A673 (cell line): ENCODE measurements around the gene HSF2. TPM values are rescaled to one million over a fixed set of nuclear protein-coding genes. Genes with fewer than 3 reads are reported as not detected.
A peak's percentile ranks its signal among the peaks of the same experiment; 100 is the strongest.

Experiments used
- BruUV-seq: library from RNA; stranded (reverse); fragments of 400-500 nt; replicated peaks from 2 replicates; lab custom pipeline; 2021; lab: Mats Ljungman, UMichigan
- CTCF ChIA-PET: fragments of 300-600 bp; sonication (Branson Sonifier 250); formaldehyde crosslinking; loops from one replicate; lab custom pipeline; 2022; ENCODE audit warnings: antibody characterized with exemption; lab: Charles Lee
- POLR2A ChIA-PET: fragments of 300-600 bp; sonication (Branson Sonifier 250); formaldehyde crosslinking; loops from one replicate; lab custom pipeline; 2022; ENCODE audit warnings: antibody characterized with exemption; ENCODE audit not compliant: low non-redundant PET; lab: Charles Lee
- DNase-seq: peaks from one replicate; pipeline ENCODE4 v3.0.0-alpha.2; 2015; ENCODE audit warnings: low spot score
- H3K27ac ChIP-seq: fragments of 200-600 bp; sonication (generic); 2 replicates; pipeline ENCODE4 v1.5.1; 2016; ENCODE audit warnings: mixed run types, low read depth, mild to moderate bottlenecking, mixed read lengths, antibody characterized with exemption, low read length; ENCODE audit not compliant: poor library complexity, severe bottlenecking
- H3K27me3 ChIP-seq: fragments of 200-600 bp; sonication (generic); replicated peaks from 2 replicates; pipeline ENCODE4 v1.6.1; 2017; ENCODE audit warnings: mixed run types, low read depth, mild to moderate bottlenecking, mixed read lengths, antibody characterized with exemption, low read length; ENCODE audit not compliant: insufficient read depth, poor library complexity
- H3K36me3 ChIP-seq: fragments of 200-600 bp; sonication (generic); 2 replicates; pipeline ENCODE4 v1.6.1; 2016; ENCODE audit warnings: mixed run types, mild to moderate bottlenecking, mixed read lengths, antibody characterized with exemption, low read length; ENCODE audit not compliant: insufficient read depth, poor library complexity, severe bottlenecking
- H3K4me1 ChIP-seq: fragments of 200-600 bp; sonication (generic); 2 replicates; pipeline ENCODE4 v1.6.1; 2017; ENCODE audit warnings: mixed run types, mild to moderate bottlenecking, mixed read lengths, antibody characterized with exemption, low read length; ENCODE audit not compliant: insufficient read depth, poor library complexity, severe bottlenecking
- H3K4me3 ChIP-seq: fragments of 200-600 bp; sonication (generic); 2 replicates; pipeline ENCODE4 v1.5.1; 2016; ENCODE audit warnings: low read depth, mixed run types, mild to moderate bottlenecking, mixed read lengths, low read length; ENCODE audit not compliant: poor library complexity, severe bottlenecking
- H3K9me3 ChIP-seq: fragments of 200-600 bp; sonication (generic); 2 replicates; pipeline ENCODE4 v1.6.1; 2016; ENCODE audit warnings: mixed run types, low read depth, mild to moderate bottlenecking, mixed read lengths, antibody characterized with exemption, low read length; ENCODE audit not compliant: poor library complexity, severe bottlenecking
- CTCF ChIP-seq: fragments of 300-800, 200-600 bp; sonication (generic); conservative IDR thresholded peaks from 2 replicates; pipeline ENCODE4 v1.5.1; 2017; ENCODE audit warnings: low read depth, mild to moderate bottlenecking, antibody characterized with exemption, low read length, moderate library complexity, mixed read lengths
- EZH2 ChIP-seq: fragments of 200-600 bp; sonication (generic); IDR thresholded peaks from 2 replicates; pipeline ENCODE4 v1.6.1; 2017; ENCODE audit warnings: borderline replicate concordance, low read depth, mild to moderate bottlenecking, mixed read lengths, antibody characterized with exemption, low read length; ENCODE audit not compliant: poor library complexity, severe bottlenecking
- intact Hi-C: fragments of 100-400 bp; cut with micrococcal nuclease; formaldehyde crosslinking; loops from one replicate; pipeline ENCODE4 v1.10.0; 2022; ENCODE audit not compliant: unreplicated experiment
- total RNA-seq: library from RNA; stranded (reverse); gene quantifications from 2 replicates; pipeline ENCODE4 v1.2.3, GENCODE V29; 2021

Gene HSF2
- total RNA-seq, 1 experiment from 2014 or later = 27.5 TPM

- no TSS peak for BruUV-seq
- CTCF ChIA-PET = no interaction called here
- Histone ChIP-seq H3K4me1 (peaks cover 2% of the 10 kb centered on the region), H3K27me3 (no peaks in the 10 kb centered on the region), H3K36me3 (no peaks in the 10 kb centered on the region), H3K4me3 (no peak overlapping the region), H3K9me3 (no peaks in the 10 kb centered on the region), H3K27ac (no peak overlapping the region)
- POLR2A ChIA-PET = no interaction called here
- intact Hi-C loops = no loop called here
- no peak for DNase-seq
- no peak for TF ChIP-seq CTCF
- TF ChIP-seq EZH2 = no peak
Observed at GRCh38 chr6:122367171-122367570, 32.3 kb upstream of the HSF2 start.

GRCh38 chr6:122369536-122369935, 29.9 kb upstream of the HSF2 start:
- Histone ChIP-seq H3K27me3 (no peaks in the 10 kb centered on the region), H3K36me3 (no peaks in the 10 kb centered on the region), H3K27ac (no peak overlapping the region), H3K4me3 (no peak overlapping the region), H3K4me1 (peaks cover 2% of the 10 kb centered on the region), H3K9me3 (no peaks in the 10 kb centered on the region)
- TF ChIP-seq CTCF = no peak
- TF ChIP-seq EZH2 = no peak
- POLR2A ChIA-PET = no interaction called here
- BruUV-seq = no TSS peak
- DNase-seq = no peak
- intact Hi-C loops = no loop called here
- CTCF ChIA-PET = no interaction called here

DNA sequence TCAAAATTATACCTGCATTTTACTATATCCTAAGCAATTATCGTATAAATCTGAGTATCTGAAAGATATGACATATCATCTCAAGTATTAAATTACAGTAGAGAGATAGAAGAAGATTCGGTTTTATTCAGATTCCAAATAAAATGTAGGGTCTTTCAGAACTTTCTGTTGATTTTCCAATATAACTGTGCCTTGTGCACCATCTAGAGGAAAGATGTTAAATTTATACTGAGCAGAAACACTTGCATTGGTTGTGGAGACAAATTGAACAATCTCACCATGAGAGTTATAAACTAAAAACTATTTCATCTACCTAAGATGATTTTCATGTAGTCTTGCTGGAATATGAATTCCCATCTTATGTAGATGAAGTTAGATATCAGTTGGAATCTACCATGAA, 26.8 kb upstream of the HSF2 start:
- Histone ChIP-seq H3K4me3 (no peak overlapping the region), H3K36me3 (no peaks in the 10 kb centered on the region), H3K4me1 (no peaks in the 10 kb centered on the region), H3K27me3 (no peaks in the 10 kb centered on the region), H3K27ac (no peak overlapping the region), H3K9me3 (no peaks in the 10 kb centered on the region)
- peak; percentile 52 for DNase-seq
- peak; percentile 62 for TF ChIP-seq CTCF
- TF ChIP-seq EZH2 = no peak
- no TSS peak for BruUV-seq
- intact Hi-C loops = loop anchor here (2.0 to 10.0 kb wide), 4 partner anchors 188 to 940 kb away; no protein-coding TSS in a partner anchor
- POLR2A ChIA-PET = no interaction called here
- CTCF ChIA-PET = no interaction called here
